CD4-positive, alpha-beta T cell (primary cell): ENCODE results near the gene GSAP. TPM values are rescaled to one million over a fixed set of nuclear protein-coding genes. Genes with fewer than 3 reads are reported as not detected.

ENCODE experiments used
- ATAC-seq: fragments of 200-7000 bp; cut with Tn5 transposase; one replicate; pipeline ENCODE4 v1.10.0; 2022; ENCODE audit warnings: mild to moderate bottlenecking; ENCODE audit not compliant: poor library complexity
- CTCF ChIA-PET: fragments of 350-600 bp; sonication (Branson Sonifier 250); formaldehyde crosslinking; loops from one replicate; lab custom pipeline; 2021; ENCODE audit warnings: antibody characterized with exemption, inconsistent platforms; lab: Charles Lee
- POLR2A ChIA-PET: fragments of 350-600 bp; sonication (Branson Sonifier 250); formaldehyde crosslinking; loops from one replicate; lab custom pipeline; 2021; ENCODE audit warnings: antibody characterized with exemption, inconsistent platforms; lab: Charles Lee
- DNase-seq, 14 experiments: peaks; one replicate each; pipeline ENCODE4 v3.0.0-alpha.2; 2013 to 2020; ENCODE audit warnings: mixed read lengths in 2 of 14
- H3K27ac ChIP-seq, 2 donors: one replicate each; pipeline versions ENCODE4 v1.5.1 to v1.7.0; 2013; ENCODE audit warnings: low read length in 2 of 2, low read depth in 1 of 2, mild to moderate bottlenecking in 1 of 2
- H3K27me3 ChIP-seq, 2 experiments: 1 replicate in 1 of 2; 2 replicates in 1 of 2; pipeline versions ENCODE4 v1.6.1 to v1.7.0; 2013; ENCODE audit warnings: low read length in 2 of 2, control low read depth in 1 of 2, mild to moderate bottlenecking in 1 of 2, moderate library complexity in 1 of 2; ENCODE audit not compliant: insufficient read depth in 2 of 2, control insufficient read depth in 1 of 2
- H3K36me3 ChIP-seq: one replicate; pipeline ENCODE4 v1.6.1; 2013; ENCODE audit warnings: low read length, control low read depth; ENCODE audit not compliant: insufficient read depth
- H3K4me1 ChIP-seq: one replicate; pipeline ENCODE4 v1.6.1; 2013; ENCODE audit warnings: low read length, control low read depth; ENCODE audit not compliant: insufficient read depth
- H3K4me3 ChIP-seq: one replicate; pipeline ENCODE4 v1.5.1; 2013; ENCODE audit warnings: mild to moderate bottlenecking, low read length, moderate library complexity
- H3K9me3 ChIP-seq, 2 experiments: 1 replicate in 1 of 2; 2 replicates in 1 of 2; pipeline versions ENCODE4 v1.6.1 to v1.7.0; 2013; ENCODE audit warnings: low read length in 2 of 2, mild to moderate bottlenecking in 2 of 2, control low read depth in 1 of 2, moderate library complexity in 1 of 2; ENCODE audit not compliant: control insufficient read depth in 1 of 2, insufficient read depth in 1 of 2
- H3K27ac Mint-ChIP-seq: one replicate; pipeline ENCODE4 v1.8.0; 2020; ENCODE audit warnings: mixed read lengths
- H3K27me3 Mint-ChIP-seq: one replicate; pipeline ENCODE4 v1.8.0; 2021; ENCODE audit warnings: mixed read lengths
- H3K36me3 Mint-ChIP-seq: one replicate; pipeline ENCODE4 v1.8.0; 2021; ENCODE audit warnings: low read depth, mixed read lengths
- H3K4me1 Mint-ChIP-seq: one replicate; pipeline ENCODE4 v1.8.0; 2021; ENCODE audit warnings: low read depth, mixed read lengths
- H3K4me3 Mint-ChIP-seq: one replicate; pipeline ENCODE4 v1.8.0; 2020; ENCODE audit warnings: mild to moderate bottlenecking, mixed read lengths
- H3K9me3 Mint-ChIP-seq: one replicate; pipeline ENCODE4 v1.8.0; 2020; ENCODE audit warnings: mixed read lengths
- intact Hi-C, 2 experiments: fragments of 100-400 bp; cut with DNase I in 1 of 2; cut with micrococcal nuclease in 1 of 2; formaldehyde crosslinking; loops; one replicate each; pipeline versions ENCODE4 v1.15.1 to v1.9.0; 2023 to 2025; cut with DNase I, micrococcal nuclease
- total RNA-seq, 174 experiments: library from RNA in 2 of 174; stranded (reverse) in 2 of 174; gene quantifications; one replicate each; pipeline ENCODE4 v1.2.3 and lab custom pipeline; 2021 to 2026
- TF ChIP-seq, protein P1 (sequence below): fragments of 200-600 bp; IDR thresholded peaks from one replicate; pipeline ENCODE4 v1.8.0; 2022; ENCODE audit warnings: antibody characterized with exemption, mild to moderate bottlenecking

GSAP gene
- total RNA-seq, 2 experiments from 2014 or later: 19.1 to 19.5 TPM

DNA sequence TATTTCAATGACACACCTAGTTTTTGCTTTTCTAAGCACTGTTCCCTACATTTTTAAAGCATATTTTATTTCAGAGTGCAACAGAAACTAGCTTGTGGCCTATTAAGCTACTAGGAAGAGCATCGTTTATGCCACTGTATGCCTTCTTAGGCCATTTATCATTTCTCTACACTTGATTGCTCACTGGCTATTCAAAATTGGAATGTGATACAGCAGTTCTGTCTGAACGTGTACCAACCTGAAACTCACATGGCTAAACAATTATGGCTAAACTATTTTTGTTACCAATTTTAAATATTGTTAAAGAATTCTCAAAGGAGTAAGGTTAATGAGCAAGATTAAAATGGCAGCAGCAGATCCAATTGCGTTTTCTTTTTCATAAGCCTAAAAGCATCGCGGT is 105.2 kb downstream of the GSAP start:
- H3K27ac ChIP-seq: no peak overlapping the region
- H3K4me1 Mint-ChIP-seq: no peaks in the 10 kb centered on the region
- no peak overlapping the region for H3K27ac Mint-ChIP-seq
- H3K4me3 Mint-ChIP-seq: no peak overlapping the region
- H3K36me3 ChIP-seq: peaks cover 34% of the 10 kb centered on the region
- DNase-seq: no peak
- H3K9me3 ChIP-seq: no peaks in the 10 kb centered on the region
- no peak for ATAC-seq
- H3K36me3 Mint-ChIP-seq: peaks cover 87% of the 10 kb centered on the region
- no peak overlapping the region for H3K4me3 ChIP-seq
- CTCF ChIA-PET: no interaction called here
- no peaks in the 10 kb centered on the region for H3K27me3 Mint-ChIP-seq
- TF ChIP-seq, protein P1, sequence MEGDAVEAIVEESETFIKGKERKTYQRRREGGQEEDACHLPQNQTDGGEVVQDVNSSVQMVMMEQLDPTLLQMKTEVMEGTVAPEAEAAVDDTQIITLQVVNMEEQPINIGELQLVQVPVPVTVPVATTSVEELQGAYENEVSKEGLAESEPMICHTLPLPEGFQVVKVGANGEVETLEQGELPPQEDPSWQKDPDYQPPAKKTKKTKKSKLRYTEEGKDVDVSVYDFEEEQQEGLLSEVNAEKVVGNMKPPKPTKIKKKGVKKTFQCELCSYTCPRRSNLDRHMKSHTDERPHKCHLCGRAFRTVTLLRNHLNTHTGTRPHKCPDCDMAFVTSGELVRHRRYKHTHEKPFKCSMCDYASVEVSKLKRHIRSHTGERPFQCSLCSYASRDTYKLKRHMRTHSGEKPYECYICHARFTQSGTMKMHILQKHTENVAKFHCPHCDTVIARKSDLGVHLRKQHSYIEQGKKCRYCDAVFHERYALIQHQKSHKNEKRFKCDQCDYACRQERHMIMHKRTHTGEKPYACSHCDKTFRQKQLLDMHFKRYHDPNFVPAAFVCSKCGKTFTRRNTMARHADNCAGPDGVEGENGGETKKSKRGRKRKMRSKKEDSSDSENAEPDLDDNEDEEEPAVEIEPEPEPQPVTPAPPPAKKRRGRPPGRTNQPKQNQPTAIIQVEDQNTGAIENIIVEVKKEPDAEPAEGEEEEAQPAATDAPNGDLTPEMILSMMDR: no peak
- POLR2A ChIA-PET: no interaction called here
- H3K4me1 ChIP-seq: no peaks in the 10 kb centered on the region
- intact Hi-C loops: no loop called here
- no peaks in the 10 kb centered on the region for H3K9me3 Mint-ChIP-seq
- no peaks in the 10 kb centered on the region for H3K27me3 ChIP-seq

DNA sequence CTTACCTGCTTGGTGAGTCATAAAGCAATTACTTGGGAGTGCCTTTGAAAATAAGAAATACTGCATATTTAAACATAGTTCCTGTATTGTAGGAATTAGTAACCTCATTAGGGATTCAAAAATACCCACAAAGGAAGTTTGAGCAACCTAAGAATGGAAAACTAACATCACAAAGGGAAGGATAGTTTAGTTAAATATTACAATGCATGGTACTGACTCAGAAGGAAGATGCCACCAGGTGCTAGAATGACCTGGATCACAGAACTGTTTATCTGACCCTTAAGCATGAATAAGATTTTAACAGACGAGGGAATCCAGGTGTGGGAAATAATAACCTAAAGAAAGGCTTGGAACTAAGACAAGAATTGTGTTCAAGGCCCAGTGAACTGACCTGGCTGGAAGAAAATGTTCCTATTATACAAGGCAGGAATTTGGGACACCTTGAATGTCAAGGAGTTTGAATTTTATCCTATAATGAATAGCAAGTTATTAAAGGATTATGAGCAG is 106.4 kb downstream of the GSAP start:
- Mint-ChIP-seq H3K27ac (no peak overlapping the region), H3K4me1 (no peaks in the 10 kb centered on the region), H3K36me3 (peaks cover 88% of the 10 kb centered on the region), H3K27me3 (no peaks in the 10 kb centered on the region), H3K4me3 (no peak overlapping the region), H3K9me3 (peaks cover 2% of the 10 kb centered on the region)
- Histone ChIP-seq H3K4me3 (no peak overlapping the region), H3K27me3 (no peaks in the 10 kb centered on the region), H3K4me1 (no peaks in the 10 kb centered on the region), H3K36me3 (peaks cover 33% of the 10 kb centered on the region), H3K27ac (no peak overlapping the region), H3K9me3 (no peaks in the 10 kb centered on the region)
- intact Hi-C loops: no loop called here
- no peak for ATAC-seq
- DNase-seq: no peak
- ChIA-PET CTCF (interaction anchor here (0.6 kb wide), 1 partner anchor 81 kb away, joined by 4 read pairs; no protein-coding TSS in a partner anchor), POLR2A (no interaction called here)
- TF ChIP-seq, protein P1: no peak

DNA sequence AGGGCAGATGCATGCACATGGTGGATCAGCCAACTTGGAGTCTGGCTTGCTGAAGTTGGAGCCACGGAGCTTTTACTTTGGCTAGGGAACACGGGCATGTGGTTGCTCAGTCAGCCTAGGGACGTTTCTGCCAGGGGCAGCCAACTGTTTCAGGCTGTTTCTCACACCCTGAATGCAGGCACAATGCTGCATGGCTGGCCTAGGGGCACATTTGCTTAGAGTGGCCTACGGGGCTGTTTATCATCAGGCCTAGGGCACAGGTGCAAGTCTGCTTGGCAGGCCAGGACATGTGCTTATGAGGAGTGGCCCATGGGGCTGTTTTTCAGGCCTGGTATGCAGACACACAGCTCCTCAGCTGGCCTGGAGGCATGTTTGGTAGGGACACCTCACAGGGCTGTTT is 107.4 kb downstream of the GSAP start:
- H3K4me1 Mint-ChIP-seq: no peaks in the 10 kb centered on the region
- no peak overlapping the region for H3K4me3 Mint-ChIP-seq
- Histone ChIP-seq H3K4me3 (no peak overlapping the region), H3K4me1 (no peaks in the 10 kb centered on the region), H3K9me3 (peaks cover 0 to 4% of the 10 kb centered on the region in 2 experiments), H3K36me3 (peaks cover 24% of the 10 kb centered on the region), H3K27ac (no peak overlapping the region), H3K27me3 (no peaks in the 10 kb centered on the region)
- intact Hi-C loops: no loop called here
- no peak overlapping the region for H3K27ac Mint-ChIP-seq
- POLR2A ChIA-PET: no interaction called here
- ATAC-seq (no peak), DNase-seq (no peak)
- no peaks in the 10 kb centered on the region for H3K27me3 Mint-ChIP-seq
- H3K9me3 Mint-ChIP-seq: peaks cover 4% of the 10 kb centered on the region
- TF ChIP-seq, protein P1: no peak
- H3K36me3 Mint-ChIP-seq: peaks cover 89% of the 10 kb centered on the region
- CTCF ChIA-PET: no interaction called here
